ENCODE data around the gene PTGES. TPM values are rescaled to one million over a fixed set of nuclear protein-coding genes. Genes with fewer than 3 reads are reported as not detected.

PTGES gene
- total and polyA plus RNA-seq, 10 of the 15 experiments (the other 5 are each of a cell fraction or from before 2014, with no cell fraction given), result 0.57 TPM; not detected in 9

- TF ChIP-seq FOS (IDR thresholded peaks at IDR 0.05; ENCODE audit: borderline replicate concordance, extremely low read depth, insufficient read length), result no peak
These were observed 33.6 kb upstream of the PTGES start (continued) for GRCh38 chr9:129786481-129786880.

- Histone ChIP-seq H3K4me2 (ENCODE audit: control insufficient read depth, insufficient read depth) (no peak overlapping the region), H3K27me3 (replicated peaks in 1 of 2; ENCODE audit: control insufficient read depth in 2 of 2, insufficient read depth in 2 of 2, low read length in 1 of 2) (no peaks in the 10 kb centered on the region; a peak in 1 of 4 replicates), H3K27ac (ENCODE audit: control insufficient read depth, insufficient read depth) (no peak overlapping the region), H3K9ac (ENCODE audit: control insufficient read depth, insufficient read depth, low read length) (no peak overlapping the region), H3K36me3 (ENCODE audit: control insufficient read depth in 2 of 2, insufficient read depth in 2 of 2, low read length in 1 of 2) (no peaks in the 10 kb centered on the region), H3K9me3 (replicated peaks; ENCODE audit: control insufficient read depth, insufficient read depth, low read length) (no peaks in the 10 kb centered on the region; the same call in 2 of the 3 replicates), H4K20me1 (ENCODE audit: control insufficient read depth, insufficient read depth) (no peaks in the 10 kb centered on the region), H3K4me1 (ENCODE audit: control insufficient read depth, insufficient read depth, low read length) (no peaks in the 10 kb centered on the region), H3K4me3 (no peak overlapping the region), H2AFZ (ENCODE audit: control insufficient read depth, low read depth, low read length) (no peak overlapping the region), H3K79me2 (ENCODE audit: control insufficient read depth, insufficient read depth, low read length) (no peaks in the 10 kb centered on the region)
- in situ Hi-C loops (cut with MboI) (no loop called here), intact Hi-C loops (cut with micrococcal nuclease; ENCODE audit: unreplicated experiment) (no loop called here)
- CTCF ChIA-PET, result interaction anchor here (0.6 to 3.3 kb wide), 4 partner anchors 48 to 143 kb away, joined by 3 to 23 read pairs (median 9); partner anchors contain the start of gene ASB6
- POLR2A ChIA-PET, result interaction anchor here (0.6 kb wide), 1 partner anchor 40 kb away, joined by 3 read pairs; no protein-coding TSS in a partner anchor
- RAD21 ChIA-PET (ENCODE audit: unreplicated experiment), result interaction anchor here (1.0 to 1.1 kb wide), 2 partner anchors 48 to 56 kb away, joined by 3 to 4 read pairs; no protein-coding TSS in a partner anchor
- BruUV-seq (replicated peaks), result no TSS peak
- DNase-seq (ENCODE audit: low read depth, low spot score) (no peak), ATAC-seq (no peak), FAIRE-seq (no peak)
- 25% methylated on average over 1 of the region's 1 CpG for WGBS (ENCODE audit: insufficient coverage, insufficient replicate concordance, low lambda C conversion rate, missing lambda C conversion rate)
- SMC1A ChIA-PET (ENCODE audit: uncharacterized antibody, unreplicated experiment), result interaction anchor here (2.7 kb wide), 1 partner anchor 48 kb away, joined by 8 read pairs; no protein-coding TSS in a partner anchor
- no peak for TF ChIP-seq ZNF384 (IDR thresholded peaks at IDR 0.05; ENCODE audit: borderline replicate concordance, low read depth, low read length)
- no peak for TF ChIP-seq RELB (IDR thresholded peaks at IDR 0.05; ENCODE audit: low read depth)
- no peak for TF ChIP-seq ZBTB11 (CRISPR knock-in tag; IDR thresholded peaks at IDR 0.05)
- no peak for TF ChIP-seq NR2F1 (conservative IDR thresholded peaks at IDR 0.05)
- TF ChIP-seq CTCF (IDR thresholded peaks at IDR 0.05 in 2 of 3, conservative IDR thresholded peaks at IDR 0.05 in 1 of 3; ENCODE audit: control insufficient read depth in 2 of 3, extremely low read depth in 1 of 3, insufficient read depth in 1 of 3, low read depth in 3 of 3, low read length in 3 of 3), result no peak
- no peak for TF ChIP-seq LARP7 (IDR thresholded peaks at IDR 0.05)
- no peak for TF ChIP-seq ZBED1 (IDR thresholded peaks at IDR 0.05; ENCODE audit: borderline replicate concordance)
- no peak for TF ChIP-seq ZNF274 (IDR thresholded peaks at IDR 0.05; ENCODE audit: insufficient read depth, insufficient read length)
- TF ChIP-seq CBX5 (IDR thresholded peaks at IDR 0.05; ENCODE audit: low read depth), result no peak
- TF ChIP-seq RBBP5 (conservative IDR thresholded peaks at IDR 0.05), result no peak
- no peak for TF ChIP-seq IKZF1 (conservative IDR thresholded peaks at IDR 0.05)
These were observed 33.0 kb upstream of the PTGES start for GRCh38 chr9:129785866-129786265.

Data from GM12878 (cell line).